SIG-M5 treated with dmso at 0.1 percent for 504 hours (cell line): ENCODE measurements around the gene SLC46A2.

Experiments
- DNase-seq: peaks from one replicate; lab custom pipeline; 2025; ENCODE audit not compliant: unreplicated experiment; lab: John Stamatoyannopoulos, UW

Gene SLC46A2

DNA sequence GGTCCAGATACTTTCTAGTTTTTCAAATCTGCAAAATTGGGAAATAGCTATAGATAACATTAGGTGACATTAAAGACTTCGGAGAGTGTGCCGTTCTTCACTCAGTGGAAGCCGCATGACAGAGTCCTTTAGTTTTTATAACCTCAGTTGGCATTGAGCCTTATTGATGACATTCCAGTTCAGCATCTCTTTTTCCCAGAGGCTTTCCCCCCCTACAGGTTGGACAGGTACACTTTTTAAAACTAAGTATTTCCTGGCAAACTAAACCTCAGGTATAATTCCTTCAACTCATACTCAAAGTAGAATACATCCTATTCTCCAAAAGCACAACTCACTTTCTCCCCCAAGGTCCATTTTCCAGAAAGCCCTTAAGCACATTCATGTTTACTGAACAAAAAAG is 58.7 kb downstream of the SLC46A2 start:
- DNase-seq, result no peak

DNA sequence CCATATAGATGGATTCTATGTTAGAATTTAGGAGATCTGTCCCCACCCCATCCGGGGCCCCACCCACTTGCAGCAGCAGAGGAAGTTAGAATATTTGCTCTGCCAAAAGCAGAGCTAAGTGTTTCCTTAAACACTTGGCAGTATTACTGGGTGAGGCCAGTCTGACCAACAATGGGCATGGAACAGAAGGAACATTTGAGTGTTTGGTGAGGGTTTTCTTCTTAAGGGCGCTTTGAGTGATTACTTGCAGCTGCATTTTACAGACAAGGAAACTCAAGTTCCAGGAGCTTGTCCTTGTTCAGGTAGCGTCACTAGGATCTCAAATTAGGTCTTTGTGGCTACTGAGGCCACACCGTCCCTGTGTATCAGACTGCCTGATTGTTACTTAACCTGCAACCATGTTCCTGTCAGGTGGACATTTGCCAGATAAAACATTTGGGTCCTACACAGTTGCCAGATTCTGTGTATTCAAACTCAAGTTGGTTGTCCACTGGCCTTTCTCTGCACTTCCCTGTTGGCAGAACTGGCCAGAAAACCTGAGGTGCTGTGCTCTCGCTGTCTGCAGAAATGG is 59.3 kb downstream of the SLC46A2 start:
- no peak for DNase-seq
